Superior temporal gyrus (tissue), 1 donor: ENCODE results near the gene DDX31.
"Not testable (repeated sequence)": the region's sequence is repeated elsewhere in the genome, so short reads cannot be mapped to it uniquely, and the experiment has no call there.

Experiments
- DNase-seq: peaks from one replicate; pipeline ENCODE4 v3.0.0-alpha.2; 2016; ENCODE audit errors: extremely low spot score

The DDX31 gene

DNA sequence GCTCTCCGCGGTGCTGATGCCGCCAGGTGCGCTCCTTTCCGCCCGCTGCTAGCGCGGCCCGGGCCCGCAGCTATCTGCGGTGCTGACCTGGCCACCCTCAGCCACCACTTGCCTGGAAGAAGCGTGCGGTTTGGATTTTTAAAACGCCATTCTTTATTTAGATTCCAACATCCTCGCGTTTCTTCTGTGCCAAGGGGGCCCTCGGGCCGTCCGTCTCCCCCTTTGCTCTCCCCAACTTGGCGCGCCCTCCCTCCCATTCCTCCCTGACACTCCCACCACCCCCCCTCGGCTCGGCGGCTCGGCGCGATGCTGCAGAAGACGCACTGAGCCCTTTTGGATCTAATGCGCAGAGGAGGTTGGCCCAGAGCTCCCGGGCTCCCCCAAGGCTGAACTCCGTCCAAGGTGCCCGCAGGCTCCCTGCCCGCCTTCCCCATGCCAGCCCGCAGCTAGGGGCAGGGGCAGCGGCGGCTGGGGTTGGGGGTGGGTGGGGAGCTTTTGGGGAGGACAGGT is 87.5 kb downstream of the DDX31 start, which contains the start of gene BARHL1:
TSS of gene BARHL1 (plus strand) at position 331 of the 510 bp plus-strand sequence. CDS start 192 bp downstream, outside the sequence.
- no peak for DNase-seq

DNA sequence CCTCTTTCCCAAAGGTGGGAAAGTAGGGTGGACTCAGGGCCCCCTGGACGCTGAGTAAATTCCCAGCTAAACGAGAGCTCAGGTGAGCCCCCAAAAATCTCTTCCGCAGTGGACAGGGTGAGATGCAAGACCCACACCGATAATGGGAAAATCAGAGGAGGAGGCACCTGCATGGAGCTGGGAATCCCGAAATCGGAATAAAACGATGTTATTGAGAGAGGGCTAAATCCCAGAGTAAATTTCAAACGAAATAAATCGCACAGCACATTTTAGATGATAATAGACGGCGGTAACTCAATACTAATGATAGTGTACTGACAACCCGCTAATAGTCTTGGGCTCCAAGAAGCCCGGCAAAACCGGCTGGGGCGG is 90.4 kb downstream of the DDX31 start:
- no peak for DNase-seq

- no peak for DNase-seq
Observed at GRCh38 chr9:132578367-132578932, 91.3 kb downstream of the DDX31 start.

- DNase-seq, result no peak
Observed at GRCh38 chr9:132577119-132577518, 92.7 kb downstream of the DDX31 start.

DNA sequence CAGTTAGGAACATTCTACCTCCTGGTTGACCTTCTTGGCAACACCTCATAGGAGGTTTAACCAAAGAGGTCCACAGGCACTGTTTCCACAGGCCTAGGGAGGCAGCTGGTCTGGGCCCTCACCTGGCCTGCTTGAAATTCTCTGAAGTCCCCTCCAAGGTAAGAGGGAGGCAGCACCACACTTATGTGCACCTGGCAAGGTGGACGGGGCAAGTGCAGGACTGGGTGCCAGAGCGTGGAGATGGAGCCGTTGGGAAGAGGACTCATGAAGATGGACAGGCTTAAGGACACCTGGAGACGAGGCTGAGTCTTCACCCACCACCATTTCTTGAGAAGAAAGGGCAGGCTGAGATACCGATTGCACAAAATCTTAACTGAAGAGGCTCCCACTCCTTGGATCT is 94.0 kb downstream of the DDX31 start:
- no peak for DNase-seq

DNA sequence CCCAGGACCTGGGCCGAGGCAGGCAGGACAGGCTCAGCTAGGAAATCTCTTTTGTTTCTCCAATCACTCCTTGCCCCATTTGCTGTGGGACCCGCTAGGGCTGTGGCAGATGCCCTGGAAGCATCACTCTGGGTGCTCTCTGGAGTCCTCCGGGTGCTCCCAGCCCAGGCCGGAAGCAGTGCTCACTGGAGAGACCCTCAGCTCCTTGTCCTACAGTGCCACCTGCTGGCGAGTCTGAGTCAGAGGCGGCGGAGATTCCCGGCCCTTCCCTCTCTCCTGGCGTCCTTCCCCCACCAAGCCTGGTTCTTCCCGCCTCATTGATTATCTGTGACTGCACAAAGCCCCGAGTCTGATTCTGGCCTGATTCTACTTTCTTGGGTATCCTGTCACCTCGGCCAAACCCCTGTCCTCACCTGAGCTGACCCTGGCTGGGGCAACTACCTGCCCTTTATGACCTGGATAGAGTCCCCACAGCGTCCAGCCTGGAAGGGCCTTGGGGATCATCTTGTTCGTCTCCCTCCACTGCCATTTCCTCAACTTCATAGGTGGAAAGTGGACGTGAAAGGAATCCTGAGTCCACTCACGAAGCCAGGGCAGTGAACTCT is 94.7 kb downstream of the DDX31 start:
- peak; percentile 77 for DNase-seq

DNA sequence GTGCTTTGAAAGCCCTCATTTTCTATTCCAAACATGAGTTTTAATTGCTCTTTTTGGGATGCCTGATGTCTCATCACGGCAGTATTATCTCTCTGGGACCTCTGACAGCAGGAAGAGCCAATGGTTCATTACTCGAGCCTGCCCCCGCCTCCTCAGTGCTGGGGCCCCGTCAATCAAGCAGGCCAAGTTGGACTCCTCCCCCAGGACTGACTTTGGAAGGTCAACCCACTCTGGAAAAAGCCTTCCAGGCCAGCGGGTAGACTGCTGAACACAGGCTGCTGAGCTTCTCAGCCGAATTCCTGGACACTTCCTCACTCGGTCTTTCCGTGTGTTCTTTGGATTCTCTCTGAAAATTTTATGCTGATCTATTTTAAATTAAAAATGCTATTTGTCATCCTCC is 96.9 kb downstream of the DDX31 start:
- no peak for DNase-seq

DNA sequence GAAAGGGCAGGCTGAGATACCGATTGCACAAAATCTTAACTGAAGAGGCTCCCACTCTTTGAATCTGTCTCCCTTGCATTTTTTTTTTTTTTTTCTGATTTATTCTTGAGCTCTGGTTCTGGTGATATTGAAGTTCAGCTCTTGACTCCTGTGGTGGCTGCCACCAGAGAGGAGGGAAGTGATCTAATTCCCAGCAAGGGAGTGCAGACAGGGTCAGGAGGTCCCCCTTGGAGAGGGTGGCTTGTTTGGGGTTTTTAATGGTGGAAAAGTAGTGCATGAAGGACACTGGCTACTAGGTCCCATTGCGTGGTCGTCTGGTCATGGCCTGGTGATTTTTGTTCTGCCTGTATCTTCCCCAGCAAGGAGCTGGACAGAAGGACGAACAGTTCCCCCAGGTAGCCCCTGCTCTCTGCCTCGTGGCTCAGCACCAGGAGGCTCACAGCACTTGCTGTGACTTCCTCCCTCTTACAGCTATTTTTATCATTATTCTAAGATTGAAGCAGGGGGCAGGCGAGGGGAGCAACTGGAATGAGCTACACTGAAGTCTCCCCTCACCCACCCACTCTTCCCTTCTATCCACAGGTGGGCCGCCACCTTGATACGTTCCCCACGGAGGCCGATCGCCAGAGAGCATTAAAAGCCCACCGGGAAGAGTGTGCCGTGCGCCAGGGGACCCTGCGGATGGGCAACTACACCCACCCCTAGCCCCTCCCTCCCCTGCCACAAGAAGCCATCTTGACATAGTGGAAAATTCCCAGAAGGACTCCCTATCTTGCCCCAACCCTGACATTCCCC is 97.8 kb downstream of the DDX31 start:
- DNase-seq, result no peak

DNA sequence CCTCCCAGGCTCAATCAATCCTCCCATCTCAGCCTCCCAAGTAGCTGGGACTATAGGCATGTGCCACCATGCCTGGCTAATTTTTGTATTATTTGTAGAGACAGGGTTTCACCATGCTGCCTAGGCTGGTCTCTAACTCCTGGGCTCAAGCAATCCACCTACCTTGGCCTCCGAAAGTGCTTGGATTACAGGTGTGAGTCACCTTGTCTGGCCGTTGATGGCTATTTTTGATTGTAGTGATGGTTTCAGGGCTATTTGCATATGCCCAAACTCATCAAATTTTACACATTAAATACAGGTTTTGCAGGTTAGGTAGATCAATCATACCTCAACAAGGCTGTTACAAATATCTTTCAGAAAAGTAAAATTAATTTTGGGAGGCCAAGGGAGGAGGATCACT is 101.0 kb downstream of the DDX31 start:
- DNase-seq, result not testable (repeated sequence)

DNA sequence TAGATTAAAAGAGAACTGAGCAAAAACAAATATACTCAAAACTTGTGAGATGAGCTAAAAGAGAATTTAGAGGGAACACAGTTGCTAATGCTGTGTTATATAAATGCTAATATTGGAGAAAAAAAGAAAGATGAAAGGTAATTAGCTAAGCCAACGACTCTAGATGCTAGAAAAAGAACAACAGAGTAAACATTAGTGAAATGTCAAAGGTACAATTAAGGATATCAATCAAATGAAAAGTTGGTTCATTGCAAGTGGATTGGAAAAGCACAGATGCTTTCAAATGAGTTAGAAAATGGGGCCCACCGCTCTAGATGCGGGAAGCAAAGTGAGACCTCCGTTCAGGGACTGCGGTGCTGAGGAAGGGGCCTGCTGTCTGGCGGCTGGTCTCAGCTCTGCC is 105.3 kb downstream of the DDX31 start:
- no peak for DNase-seq

DNA sequence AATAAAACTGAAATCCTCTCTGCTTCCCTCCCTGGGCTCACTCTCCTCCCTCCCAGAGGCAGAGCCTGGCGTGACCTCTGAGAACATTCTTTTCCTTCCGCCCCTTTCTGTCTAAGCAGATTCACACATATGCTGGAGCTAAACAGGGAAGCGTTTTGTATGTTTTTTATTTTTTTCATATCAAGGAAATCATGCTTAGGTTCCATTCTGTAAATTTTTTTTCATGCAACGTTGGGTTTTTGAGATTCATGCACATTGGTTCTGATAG is 107.5 kb downstream of the DDX31 start:
- no peak for DNase-seq

DNA sequence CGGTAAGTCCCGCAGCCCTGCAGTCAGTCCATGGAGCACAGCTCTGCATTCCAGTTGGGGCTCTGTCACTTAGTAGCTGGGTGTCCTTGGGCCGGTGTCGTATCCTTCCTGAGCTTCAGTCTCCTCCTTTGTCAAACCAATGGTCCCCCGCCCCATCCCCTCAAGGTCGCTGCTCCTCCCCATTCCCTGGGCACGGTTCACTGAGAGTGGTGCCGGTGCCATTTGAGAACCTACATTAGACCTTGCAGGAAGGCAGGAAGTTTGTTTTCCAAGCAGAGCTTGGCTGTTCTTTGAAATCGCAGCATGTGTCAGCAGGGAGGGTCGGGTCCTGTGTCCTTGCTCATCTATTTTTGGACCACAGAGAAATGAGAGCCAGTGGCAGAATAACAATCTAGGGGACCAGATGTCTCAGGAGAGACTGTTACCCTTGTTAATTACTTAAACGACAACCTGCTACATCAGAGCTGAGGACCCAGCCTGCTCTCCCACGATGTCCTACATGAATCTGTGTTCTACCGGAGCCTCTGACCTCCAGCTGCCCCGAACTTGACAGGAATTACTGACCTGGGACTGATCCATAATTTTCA is 109.1 kb downstream of the DDX31 start:
- no peak for DNase-seq

DNA sequence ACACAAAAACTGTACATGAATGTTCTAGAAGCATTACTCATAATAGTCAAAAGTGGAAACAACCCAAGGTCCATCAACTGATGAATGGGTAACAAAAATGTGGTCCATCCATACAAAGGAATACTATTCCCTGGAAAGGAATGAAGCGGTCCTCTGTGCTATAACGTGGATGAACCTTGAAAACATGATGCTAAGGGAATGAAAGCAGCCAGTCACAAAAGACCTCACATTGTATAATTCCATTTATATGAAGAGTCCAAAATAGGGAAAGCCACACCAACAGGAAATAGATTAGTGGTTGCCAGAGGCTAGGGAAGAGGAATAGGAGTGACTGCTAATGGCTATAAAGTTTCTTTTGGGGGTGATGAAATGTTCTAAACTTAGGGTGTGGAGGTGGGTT is 110.1 kb downstream of the DDX31 start:
- no peak for DNase-seq

- DNase-seq, result no peak
Observed at GRCh38 chr9:132557159-132557558, 112.6 kb downstream of the DDX31 start.

GRCh38 chr9:132556714-132557113 is 113.1 kb downstream of the DDX31 start:
- DNase-seq, result no peak

- no peak for DNase-seq
Observed at GRCh38 chr9:132556235-132556634, 113.5 kb downstream of the DDX31 start.

DNA sequence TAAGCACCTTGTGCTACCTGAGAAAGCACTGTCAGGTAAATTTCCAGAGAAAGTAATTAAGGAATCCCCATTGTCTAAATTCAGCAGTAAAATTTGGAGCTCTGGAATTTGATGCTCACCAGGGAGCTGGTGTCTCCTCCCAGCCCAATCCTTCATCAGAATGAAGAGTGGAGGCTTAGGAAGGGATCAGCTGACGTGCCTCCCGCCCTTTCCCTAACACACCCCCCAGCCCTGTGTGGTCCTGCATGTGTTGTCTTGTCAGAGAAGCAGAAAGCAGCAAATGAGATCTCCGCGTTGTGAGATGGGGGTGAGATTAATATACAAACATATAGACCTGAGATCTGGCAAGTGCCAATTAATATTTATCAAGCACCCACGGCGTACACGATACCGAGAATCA is 114.3 kb downstream of the DDX31 start:
- no peak for DNase-seq

DNA sequence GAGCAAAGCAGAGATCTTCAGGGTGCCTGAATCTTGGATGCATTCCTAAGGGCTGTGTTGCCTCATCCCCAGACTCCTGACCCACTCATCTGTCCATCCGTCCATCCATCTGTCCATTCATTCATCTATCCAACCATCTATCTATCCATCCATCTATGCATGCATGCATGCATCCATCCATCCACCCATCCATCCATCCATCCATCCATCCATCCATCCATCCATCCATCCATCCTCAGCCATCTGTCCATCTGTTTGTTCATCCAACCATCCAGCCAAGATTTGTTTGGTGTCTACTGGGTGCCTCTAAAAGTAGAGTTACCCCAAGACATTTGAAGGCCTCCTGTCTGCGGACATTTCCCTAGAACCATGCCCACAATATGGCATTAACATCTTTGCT is 115.0 kb downstream of the DDX31 start:
- DNase-seq, result no peak

DNA sequence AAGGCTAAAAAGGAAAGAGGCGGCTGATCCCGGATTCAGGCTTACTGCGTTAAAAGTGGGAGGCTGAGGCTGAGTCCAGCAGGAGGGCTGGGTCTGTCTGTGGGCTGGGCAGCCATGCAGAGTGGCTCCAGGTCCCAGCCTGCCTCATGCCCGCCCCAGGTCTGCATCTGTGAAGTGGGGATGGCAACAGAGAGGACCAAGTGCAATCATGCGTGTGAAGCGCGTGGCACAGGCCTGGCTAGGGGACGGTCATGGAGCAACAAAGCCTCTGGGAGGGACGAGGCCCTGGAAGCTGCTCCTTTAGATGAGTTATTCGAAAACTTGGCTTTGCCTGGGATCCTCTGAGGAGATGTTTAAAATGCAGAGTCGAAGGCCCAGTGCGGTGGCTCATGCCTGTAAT is 117.7 kb downstream of the DDX31 start:
- no peak for DNase-seq

DNA sequence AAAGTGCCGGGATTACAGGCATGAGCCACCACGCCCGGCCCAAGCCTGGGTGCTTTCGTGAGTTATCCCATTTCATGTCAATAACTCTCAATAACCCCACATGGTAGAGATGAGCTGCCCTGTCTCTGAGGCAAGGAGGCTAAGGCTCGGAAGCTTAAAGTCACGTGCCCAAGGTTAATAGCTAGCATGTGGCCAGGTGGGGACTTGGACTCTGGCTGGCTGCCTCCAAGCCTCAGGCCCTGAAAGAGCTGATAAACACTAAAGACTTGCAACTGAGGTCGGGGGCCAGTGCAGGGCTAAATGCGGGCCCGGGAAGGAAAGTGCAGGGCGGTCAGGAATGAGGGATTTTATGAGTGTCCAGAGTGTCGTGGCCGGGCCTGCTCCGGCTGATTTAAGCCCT is 118.2 kb downstream of the DDX31 start:
- no peak for DNase-seq

- no peak for DNase-seq
Observed at GRCh38 chr9:132548751-132549640, 120.8 kb downstream of the DDX31 start.
